Smooth muscle cell (in vitro differentiated cells): Measurements from ENCODE around the gene KCTD2. TPM values are rescaled to one million over a fixed set of nuclear protein-coding genes. Genes with fewer than 3 reads are reported as not detected.
"Not testable (repeated sequence)": the region's sequence is repeated elsewhere in the genome, so short reads cannot be mapped to it uniquely, and the experiment has no call there.

Experiments used
- DNase-seq: peaks from one replicate; lab custom pipeline; 2025; ENCODE audit not compliant: unreplicated experiment; lab: John Stamatoyannopoulos, UW
- H2AFZ ChIP-seq: fragments of 200-600 bp; sonication (generic); 2 replicates; pipeline ENCODE4 v1.6.0; 2016; ENCODE audit warnings: antibody characterized with exemption, low read depth, mild to moderate bottlenecking
- H3F3A ChIP-seq: fragments of 200-600 bp; sonication (generic); 2 replicates; pipeline ENCODE4 v1.6.0; 2017; ENCODE audit warnings: antibody characterized with exemption, low read depth
- H3K27ac ChIP-seq: fragments of 200-600 bp; sonication (generic); 2 replicates; pipeline ENCODE4 v1.5.1; 2016; ENCODE audit warnings: low read depth, mild to moderate bottlenecking
- H3K27me3 ChIP-seq: fragments of 200-600 bp; sonication (generic); 2 replicates; pipeline ENCODE4 v1.6.1; 2016; ENCODE audit warnings: low read depth, mild to moderate bottlenecking
- H3K36me3 ChIP-seq: fragments of 200-600 bp; sonication (generic); 2 replicates; pipeline ENCODE4 v1.5.1; 2016; ENCODE audit warnings: low read depth
- H3K4me1 ChIP-seq: fragments of 200-600 bp; sonication (generic); 2 replicates; pipeline ENCODE4 v1.5.1; 2016; ENCODE audit warnings: low read depth
- H3K4me2 ChIP-seq: fragments of 200-600 bp; sonication (generic); 2 replicates; pipeline ENCODE4 v1.6.0; 2016; ENCODE audit warnings: mild to moderate bottlenecking
- H3K4me3 ChIP-seq: fragments of 200-600 bp; sonication (generic); 2 replicates; pipeline ENCODE4 v1.5.1; 2016; ENCODE audit warnings: mild to moderate bottlenecking
- H3K79me2 ChIP-seq: fragments of 200-600 bp; sonication (generic); 2 replicates; pipeline ENCODE4 v1.6.0; 2016; ENCODE audit warnings: low read depth, mild to moderate bottlenecking
- H3K9ac ChIP-seq: fragments of 200-600 bp; sonication (generic); 2 replicates; pipeline ENCODE4 v1.6.0; 2016; ENCODE audit warnings: low read depth
- H3K9me3 ChIP-seq: fragments of 200-600 bp; sonication (generic); replicated peaks from 2 replicates; pipeline ENCODE4 v1.5.1; 2016; ENCODE audit warnings: low read depth
- H4K20me1 ChIP-seq: fragments of 200-600 bp; sonication (generic); 2 replicates; pipeline ENCODE4 v1.6.0; 2016; ENCODE audit warnings: low read depth
- WGBS: methylation state at CpG from one replicate; pipeline ENCODE4 v1.1.7; 2016; ENCODE audit warnings: low lambda C conversion rate; 5-methylcytosine and 5-hydroxymethylcytosine counted together
- polyA plus RNA-seq: library from polyadenylated mRNA; unstranded; fragments of >200 nt; fragmentation: Nextera tagmentation; extraction: Ambion mirVana; gene quantifications from 2 replicates; pipeline ENCODE4 v1.2.1, GENCODE V29; 2016
- total RNA-seq: library from RNA; depleted of rRNA; stranded (reverse); fragments of >200 nt; gene quantifications from 2 replicates; pipeline ENCODE4 v1.2.3, GENCODE V29; 2014
- TF ChIP-seq, protein P1 (sequence below): fragments of 200-600 bp; sonication (generic); IDR thresholded peaks from 2 replicates; pipeline ENCODE4 v1.5.1; 2017; ENCODE audit warnings: borderline replicate concordance, mild to moderate bottlenecking, antibody characterized with exemption; ENCODE audit not compliant: insufficient read depth, poor library complexity, severe bottlenecking

The KCTD2 gene
- total and polyA plus RNA-seq, 2 experiments from 2014 or later: 12.7 to 27.3 TPM

DNA sequence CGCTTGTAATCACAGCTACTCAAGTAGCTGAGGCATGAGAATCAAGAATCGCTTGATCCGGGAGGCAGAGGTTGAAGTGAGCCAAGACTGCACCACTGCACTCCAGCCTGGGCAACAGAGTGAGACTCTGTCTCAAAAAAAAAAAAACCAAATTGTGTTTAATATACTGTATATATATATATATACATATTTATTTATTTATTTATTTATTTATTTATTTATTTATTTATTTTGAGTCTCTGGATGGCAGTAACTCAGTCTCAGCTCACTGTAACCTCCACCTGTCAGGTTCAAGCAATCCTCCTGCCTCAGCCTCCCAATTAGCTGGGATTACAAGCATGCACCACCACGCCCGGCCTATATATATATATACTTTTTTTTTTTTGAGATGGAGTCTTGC, 25.9 kb downstream of the KCTD2 start:
- H3K36me3 ChIP-seq, H3K27me3 ChIP-seq, DNase-seq, H3K9ac ChIP-seq, H3K27ac ChIP-seq, H3F3A ChIP-seq, H4K20me1 ChIP-seq, H2AFZ ChIP-seq, H3K4me1 ChIP-seq, H3K4me2 ChIP-seq, H3K79me2 ChIP-seq, H3K9me3 ChIP-seq, H3K4me3 ChIP-seq: not testable (repeated sequence)
- 97% methylated on average over 5 of the region's 5 CpGs for WGBS

DNA sequence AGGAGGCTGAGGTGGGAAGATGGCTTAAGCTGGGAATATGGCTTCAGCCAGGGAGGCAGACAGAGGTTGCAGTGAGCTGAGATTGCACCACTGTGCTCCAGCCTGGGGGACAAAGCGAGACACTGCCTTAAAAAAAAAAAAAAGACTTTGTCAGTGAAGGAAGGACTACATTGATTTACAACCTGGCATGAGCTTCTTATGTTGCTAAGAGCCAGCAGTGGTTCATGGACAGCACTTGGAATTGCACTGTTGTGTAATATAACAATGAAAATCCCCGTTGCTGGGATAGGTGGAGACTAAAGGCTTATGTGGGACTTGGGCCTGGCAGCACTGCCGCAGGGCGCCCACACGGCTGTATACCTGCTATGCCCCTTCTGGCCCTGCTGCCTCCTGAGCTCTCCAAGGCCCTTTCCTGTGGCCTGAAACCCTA, 26.6 kb downstream of the KCTD2 start:
- H3K36me3 ChIP-seq: no peaks in the 10 kb centered on the region
- DNase-seq: no peak

DNA sequence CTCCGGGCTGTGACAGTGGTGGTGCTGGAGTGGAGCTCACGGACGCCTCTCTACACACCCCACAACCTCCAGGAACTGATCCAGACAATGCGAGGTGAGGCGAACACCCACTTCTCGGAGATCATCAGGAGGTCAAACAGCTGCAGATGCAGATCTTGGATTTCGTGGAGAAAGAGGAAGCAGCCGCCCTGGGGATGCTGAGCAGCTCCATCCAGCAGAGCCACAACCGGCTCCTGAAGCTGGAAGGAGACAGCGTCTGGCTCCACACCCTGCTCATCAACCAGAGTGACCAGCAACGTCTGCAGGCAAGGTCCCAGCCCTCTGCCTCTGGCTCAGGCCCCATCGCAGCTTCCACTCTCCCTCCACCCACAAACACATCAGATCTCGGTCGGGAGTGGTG, 27.5 kb downstream of the KCTD2 start:
- TF ChIP-seq, protein P1, sequence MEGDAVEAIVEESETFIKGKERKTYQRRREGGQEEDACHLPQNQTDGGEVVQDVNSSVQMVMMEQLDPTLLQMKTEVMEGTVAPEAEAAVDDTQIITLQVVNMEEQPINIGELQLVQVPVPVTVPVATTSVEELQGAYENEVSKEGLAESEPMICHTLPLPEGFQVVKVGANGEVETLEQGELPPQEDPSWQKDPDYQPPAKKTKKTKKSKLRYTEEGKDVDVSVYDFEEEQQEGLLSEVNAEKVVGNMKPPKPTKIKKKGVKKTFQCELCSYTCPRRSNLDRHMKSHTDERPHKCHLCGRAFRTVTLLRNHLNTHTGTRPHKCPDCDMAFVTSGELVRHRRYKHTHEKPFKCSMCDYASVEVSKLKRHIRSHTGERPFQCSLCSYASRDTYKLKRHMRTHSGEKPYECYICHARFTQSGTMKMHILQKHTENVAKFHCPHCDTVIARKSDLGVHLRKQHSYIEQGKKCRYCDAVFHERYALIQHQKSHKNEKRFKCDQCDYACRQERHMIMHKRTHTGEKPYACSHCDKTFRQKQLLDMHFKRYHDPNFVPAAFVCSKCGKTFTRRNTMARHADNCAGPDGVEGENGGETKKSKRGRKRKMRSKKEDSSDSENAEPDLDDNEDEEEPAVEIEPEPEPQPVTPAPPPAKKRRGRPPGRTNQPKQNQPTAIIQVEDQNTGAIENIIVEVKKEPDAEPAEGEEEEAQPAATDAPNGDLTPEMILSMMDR: no peak

More for the DNA sequence above, 26.6 kb downstream of the KCTD2 start:
- Histone ChIP-seq H3K4me3 (no peak overlapping the region), H3K79me2 (no peaks in the 10 kb centered on the region), H3K27ac (no peak overlapping the region), H3K9ac (no peak overlapping the region), H3K27me3 (no peaks in the 10 kb centered on the region), H3F3A (peaks cover 5% of the 10 kb centered on the region), H3K9me3 (no peaks in the 10 kb centered on the region), H3K4me1 (peaks cover 5% of the 10 kb centered on the region), H4K20me1 (no peaks in the 10 kb centered on the region), H3K4me2 (no peak overlapping the region), H2AFZ (no peak overlapping the region)
- TF ChIP-seq, protein P1: no peak
- 79% methylated on average over 5 of the region's 5 CpGs for WGBS

DNA sequence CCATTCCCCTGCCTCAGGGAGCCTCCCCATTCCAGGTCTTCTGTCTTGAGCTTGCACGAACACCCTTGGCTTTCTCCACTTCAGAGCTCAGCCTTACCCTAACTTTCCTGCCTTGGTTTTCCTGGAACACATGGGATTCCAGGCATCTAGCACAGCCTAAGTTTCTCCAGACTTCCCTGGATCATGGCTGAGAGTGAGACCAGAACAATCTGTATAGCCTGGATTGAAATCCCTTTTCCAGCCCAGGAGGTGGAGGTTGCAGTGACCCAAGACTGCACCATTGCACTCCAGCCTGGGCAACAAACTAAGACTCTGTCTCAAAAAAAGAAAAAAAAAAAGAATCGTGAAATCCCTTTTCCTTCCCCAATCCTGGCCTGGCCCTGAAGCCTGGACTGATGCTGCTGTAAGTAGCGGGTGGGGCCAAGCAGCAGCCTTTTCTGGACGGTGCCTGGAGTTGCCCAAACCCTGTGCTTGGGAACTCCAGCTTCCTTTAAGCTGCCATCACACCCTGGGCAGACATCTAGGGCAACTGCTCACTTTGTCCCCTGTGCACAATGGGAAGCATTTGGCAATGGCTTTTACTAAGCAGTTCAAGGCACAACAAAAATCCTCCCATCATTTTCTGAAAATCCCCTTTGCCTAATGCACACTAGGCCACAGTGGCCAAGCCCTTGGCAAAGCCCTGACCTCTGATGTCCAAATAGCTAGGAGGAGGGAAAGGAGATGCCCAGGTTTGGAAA, 28.7 kb downstream of the KCTD2 start:
- H3K79me2 ChIP-seq: no peaks in the 10 kb centered on the region

More for the DNA sequence above, 27.5 kb downstream of the KCTD2 start:
- Histone ChIP-seq H4K20me1 (no peaks in the 10 kb centered on the region), H3K9ac (no peak overlapping the region), H3K27me3 (no peaks in the 10 kb centered on the region), H3K4me3 (no peak overlapping the region), H3K27ac (no peak overlapping the region), H3K9me3 (no peaks in the 10 kb centered on the region), H3K36me3 (no peaks in the 10 kb centered on the region), H3K4me1 (peaks cover 10% of the 10 kb centered on the region), H3F3A (peaks cover 14% of the 10 kb centered on the region), H2AFZ (no peak overlapping the region), H3K79me2 (no peaks in the 10 kb centered on the region), H3K4me2 (no peak overlapping the region)
- DNase-seq: no peak
- WGBS: 83% methylated on average over 14 of the region's 14 CpGs

More for the DNA sequence above, 28.7 kb downstream of the KCTD2 start:
- H3K4me2 ChIP-seq: no peak overlapping the region
- 57% methylated on average over 4 of the region's 4 CpGs for WGBS
- no peak for DNase-seq
- H3K27me3 ChIP-seq: no peaks in the 10 kb centered on the region
- no peaks in the 10 kb centered on the region for H3K36me3 ChIP-seq
- no peak overlapping the region for H3K27ac ChIP-seq
- no peaks in the 10 kb centered on the region for H4K20me1 ChIP-seq
- TF ChIP-seq, protein P1: no peak
- peaks cover 15% of the 10 kb centered on the region for H3F3A ChIP-seq
- H3K4me3 ChIP-seq: no peak overlapping the region
- peaks cover 10% of the 10 kb centered on the region for H3K4me1 ChIP-seq
- no peak overlapping the region for H3K9ac ChIP-seq
- H2AFZ ChIP-seq: no peak overlapping the region
- H3K9me3 ChIP-seq: no peaks in the 10 kb centered on the region
